NCI-H446 (cell line): ENCODE data around the gene MKLN1.
A peak's percentile ranks its signal among the peaks of the same experiment; 100 is the strongest.
"Not testable (repeated sequence)": the region's sequence is repeated elsewhere in the genome, so short reads cannot be mapped to it uniquely, and the experiment has no call there.

ENCODE experiments used
- DNase-seq, 2 experiments: peaks; one replicate each; lab custom pipeline; 2025; lab: John Stamatoyannopoulos, UW

MKLN1 gene

DNA sequence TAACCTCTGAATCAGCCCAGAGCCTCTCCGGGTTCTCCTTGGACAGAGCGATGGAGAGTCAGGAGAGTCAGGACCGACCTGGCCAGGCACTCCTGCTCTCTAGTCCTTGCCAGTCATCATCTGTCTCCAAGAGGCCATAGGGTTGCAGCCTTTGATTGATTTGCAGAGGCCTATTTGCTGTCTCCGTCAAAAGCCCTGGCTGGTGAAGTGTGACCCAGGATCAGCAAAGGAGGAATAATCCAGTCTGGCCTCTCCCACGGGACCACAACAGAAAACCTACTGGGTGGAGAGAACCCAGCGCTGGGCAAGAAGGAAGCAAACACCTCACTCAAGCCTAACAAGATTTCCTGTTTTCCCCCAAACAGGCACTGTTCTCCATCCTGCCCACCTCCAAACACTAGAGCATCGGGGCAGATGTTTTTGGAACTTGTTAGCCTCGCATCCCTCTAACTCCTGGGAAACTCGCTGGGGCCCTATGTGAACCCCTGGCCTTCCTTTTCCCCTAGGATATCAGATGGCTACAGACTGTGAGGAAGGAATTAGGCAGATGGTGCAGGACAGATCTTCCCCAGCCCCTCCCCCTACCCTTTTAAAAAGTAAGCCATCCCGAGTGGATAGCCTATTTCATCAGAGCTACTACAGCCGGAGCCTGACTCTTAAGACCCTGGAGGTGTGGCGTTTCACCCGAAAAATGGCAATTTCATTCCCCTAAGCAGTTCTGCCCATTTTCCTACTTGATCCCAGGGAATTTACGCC lies 174.4 kb downstream of the MKLN1 start:
- DNase-seq = no peak

DNA sequence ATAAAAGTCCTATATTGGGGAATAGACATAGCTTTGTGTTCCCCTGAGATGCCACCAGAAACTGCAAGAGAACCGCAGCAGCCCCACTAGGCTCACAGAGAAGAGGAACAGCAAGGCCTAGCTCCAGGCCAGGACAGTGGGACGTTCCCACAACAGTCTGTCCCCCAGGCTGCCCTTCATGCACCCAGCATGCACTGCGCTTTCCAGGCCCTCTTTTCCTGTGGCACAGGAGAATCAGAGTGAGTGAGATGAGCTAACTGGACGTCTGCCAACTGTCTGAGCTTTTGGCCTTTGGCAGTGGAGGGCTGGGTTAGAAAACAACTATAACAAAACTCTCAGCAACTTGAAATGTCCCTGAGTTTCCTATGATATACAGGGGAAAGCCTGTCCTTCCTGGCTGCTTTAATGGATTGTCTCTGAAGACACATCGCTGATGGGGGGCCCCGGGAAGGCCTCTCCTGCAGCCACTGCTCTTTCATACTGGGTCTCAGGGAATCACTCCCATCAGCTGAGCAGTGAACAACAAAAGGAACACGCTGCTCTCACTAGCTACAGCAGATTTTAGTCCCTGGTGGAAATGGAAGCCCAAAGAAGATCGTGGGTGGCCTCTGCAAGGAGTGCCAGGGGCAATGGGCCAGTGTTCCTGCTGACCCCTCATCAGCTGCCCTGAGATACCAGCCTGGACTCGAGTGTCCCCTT lies 175.3 kb downstream of the MKLN1 start:
- peak; percentile 12 to 58 for DNase-seq

DNA sequence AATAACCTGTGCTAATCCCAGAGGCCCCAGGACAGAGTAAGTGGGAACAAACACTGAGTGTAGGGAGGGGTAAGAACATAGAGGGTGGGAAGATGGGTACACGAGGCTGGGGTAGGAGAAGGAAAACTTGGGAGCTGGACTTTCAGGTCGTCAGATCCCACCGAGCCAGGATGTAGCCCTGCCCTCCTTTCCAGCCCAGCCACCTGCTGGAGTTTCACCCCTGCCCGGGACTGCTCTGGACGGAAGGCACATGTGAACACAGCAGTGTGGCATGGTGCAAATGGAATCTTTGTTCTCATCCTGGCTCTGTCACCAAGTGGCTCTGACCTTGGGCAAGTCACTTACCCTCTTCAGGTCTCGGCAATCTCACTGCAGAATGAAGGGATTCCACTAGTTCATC lies 176.0 kb downstream of the MKLN1 start:
- DNase-seq = no peak

DNA sequence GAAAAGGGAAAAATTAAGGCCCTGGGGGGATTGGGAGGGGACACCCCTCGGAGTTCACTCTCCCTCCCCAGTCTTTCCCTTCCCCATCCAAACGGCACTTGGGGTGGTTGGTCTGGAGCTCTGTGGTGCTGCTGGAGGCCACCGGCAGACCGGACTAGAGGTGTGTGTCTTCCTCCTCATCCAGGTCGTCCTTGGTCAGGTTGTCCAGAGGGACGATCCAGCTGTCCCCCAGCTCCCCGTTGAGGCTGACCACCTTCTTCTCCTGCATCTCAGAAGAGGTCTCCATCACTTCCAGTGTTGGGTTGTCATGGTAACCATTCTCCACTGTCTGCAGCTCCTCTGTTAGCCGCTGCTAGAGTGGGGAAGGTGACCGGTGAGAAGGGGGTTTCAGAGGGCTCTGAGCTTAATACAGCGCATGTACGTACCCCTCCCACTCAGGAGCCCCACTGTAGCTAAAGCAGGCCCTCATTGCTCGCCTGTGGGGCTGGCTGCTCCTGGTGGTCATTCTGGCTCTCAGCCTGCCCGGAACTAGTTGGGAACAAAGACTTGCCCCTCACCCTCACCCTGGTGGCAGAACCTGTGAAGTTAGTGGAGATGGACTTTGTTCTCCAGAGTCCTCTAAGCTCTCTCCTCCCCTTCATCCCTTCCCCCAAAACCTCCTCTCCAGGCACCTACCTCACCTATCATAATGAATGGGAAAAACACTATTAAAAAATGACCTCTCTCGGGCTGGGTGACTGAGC lies 176.7 kb downstream of the MKLN1 start:
- DNase-seq = no peak

DNA sequence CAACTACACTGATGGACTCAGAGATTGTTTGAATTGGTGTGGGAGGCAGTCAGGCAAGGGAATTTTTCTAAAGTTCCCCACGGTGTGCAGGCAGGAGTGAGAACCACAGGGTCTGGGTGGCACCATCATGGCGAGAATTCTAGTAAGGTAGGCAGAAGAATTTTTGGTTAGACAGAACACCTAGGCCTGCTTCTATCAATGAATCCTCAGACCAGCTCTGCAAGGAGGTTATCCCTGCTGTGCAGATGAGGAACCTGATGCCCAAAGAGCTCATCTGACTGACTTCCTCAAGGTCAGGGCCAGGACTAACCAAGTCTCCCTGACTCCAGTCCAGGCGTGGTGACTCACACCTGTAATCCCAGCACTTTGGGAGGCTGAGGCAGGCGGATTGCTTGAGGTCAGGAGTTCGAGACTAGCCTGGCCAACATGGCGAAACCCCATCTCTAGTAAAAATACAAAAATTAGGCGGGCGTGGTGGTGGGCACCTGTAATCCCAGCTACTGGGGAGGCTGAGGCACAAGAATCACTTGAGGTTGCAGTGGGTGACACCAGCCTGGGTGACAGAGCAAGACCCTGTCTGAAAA lies 177.5 kb downstream of the MKLN1 start:
- not testable (repeated sequence) for DNase-seq

DNA sequence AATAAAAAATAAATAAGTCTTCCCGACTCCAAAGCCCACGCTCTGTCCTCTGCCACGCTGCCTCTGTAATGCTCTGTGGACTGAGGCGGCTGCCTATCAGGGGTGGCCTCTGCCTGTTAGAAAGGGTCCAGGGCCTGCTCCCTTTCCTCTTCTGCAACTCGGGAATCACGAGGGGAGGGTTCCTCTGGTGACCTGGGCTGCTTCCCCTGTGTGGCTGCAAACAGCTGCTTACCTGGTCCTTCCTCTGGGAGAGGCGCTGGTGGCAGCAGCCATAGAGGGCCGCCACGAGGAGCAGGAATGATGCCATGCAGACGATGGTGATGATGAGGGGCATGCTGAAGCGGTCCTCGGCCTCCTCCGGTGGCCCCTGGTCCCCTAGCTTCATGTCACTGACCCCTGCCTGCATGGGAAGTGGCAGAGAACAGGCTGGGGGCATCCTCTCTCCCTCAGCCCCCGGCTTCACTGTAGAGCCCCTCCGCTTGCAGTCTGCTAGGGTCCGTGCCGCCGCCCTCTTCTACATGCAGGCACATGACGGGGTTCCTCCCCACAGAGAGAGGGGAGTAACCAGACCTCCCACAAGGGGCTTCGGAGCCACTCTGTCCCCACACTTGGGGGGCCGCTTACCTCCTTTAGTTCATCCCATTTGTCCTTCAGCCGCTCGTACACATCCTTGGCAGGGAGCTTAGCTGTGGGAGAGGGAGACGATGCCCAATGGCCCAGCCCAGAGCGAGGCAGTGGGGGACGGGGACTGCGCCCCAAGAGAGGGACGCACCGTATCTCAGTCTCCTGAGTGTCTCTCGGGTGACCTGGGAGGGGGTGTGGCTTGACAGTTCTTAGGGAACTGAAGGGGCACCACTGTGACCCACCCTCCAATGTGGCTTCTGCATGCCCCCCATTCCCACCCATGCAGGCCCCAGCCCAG lies 178.2 kb downstream of the MKLN1 start:
- DNase-seq = no peak

DNA sequence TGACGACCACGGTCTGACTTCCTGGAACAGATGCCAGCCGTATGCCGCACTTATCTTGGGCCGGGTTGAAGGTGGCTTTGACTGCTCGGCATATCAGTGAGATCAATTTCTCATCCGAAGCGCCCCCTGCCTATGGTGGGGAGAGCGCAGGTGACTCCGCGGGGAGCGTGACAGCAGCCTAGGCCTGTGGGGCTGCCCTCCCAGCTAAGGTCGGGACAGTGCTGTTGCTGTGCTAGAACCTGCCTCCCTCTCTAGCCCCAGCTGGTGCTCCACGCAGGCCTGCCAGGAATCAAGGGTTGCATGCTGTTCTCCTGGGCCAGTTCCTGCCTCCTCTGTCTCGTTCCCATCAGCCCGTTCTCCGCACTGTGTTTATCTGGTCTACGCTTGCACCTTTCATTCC lies 178.9 kb downstream of the MKLN1 start:
- DNase-seq = no peak

DNA sequence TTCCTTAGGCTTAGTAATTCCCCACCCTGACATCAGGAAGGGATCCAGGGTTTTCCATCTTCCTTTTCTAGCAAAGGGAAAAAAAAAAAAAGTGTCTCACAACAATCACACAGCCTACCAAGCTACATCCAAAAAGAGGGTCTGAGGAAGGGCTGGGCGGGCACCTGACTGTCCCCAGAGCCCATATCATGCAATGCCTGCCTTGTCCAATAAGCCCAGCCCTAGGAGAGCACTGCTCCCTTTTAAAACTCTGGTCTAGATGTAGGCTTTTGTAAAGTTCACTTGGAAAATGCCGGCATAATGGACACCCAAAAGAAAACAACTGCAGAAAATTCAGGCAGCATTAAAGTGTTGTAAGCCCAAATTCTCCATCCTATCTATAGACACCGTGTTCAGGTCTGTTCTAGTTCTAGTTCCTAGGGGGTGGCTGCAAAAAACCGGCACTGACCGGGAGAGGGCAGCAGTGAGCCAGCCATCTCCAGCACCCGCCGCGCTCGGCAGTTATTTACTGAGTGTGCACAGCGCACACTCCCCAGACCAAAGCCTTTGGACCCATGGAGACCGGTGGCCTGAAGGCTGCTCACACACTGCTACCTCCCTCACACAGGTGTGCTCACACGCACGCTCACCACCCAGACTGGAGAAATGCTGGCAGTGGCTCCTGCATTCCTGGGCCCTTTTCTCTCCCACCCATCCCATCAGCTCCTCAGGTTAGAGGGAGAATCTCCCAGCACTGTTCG lies 180.1 kb downstream of the MKLN1 start:
- peak in 1 of 2 experiments; percentile 69 for DNase-seq

DNA sequence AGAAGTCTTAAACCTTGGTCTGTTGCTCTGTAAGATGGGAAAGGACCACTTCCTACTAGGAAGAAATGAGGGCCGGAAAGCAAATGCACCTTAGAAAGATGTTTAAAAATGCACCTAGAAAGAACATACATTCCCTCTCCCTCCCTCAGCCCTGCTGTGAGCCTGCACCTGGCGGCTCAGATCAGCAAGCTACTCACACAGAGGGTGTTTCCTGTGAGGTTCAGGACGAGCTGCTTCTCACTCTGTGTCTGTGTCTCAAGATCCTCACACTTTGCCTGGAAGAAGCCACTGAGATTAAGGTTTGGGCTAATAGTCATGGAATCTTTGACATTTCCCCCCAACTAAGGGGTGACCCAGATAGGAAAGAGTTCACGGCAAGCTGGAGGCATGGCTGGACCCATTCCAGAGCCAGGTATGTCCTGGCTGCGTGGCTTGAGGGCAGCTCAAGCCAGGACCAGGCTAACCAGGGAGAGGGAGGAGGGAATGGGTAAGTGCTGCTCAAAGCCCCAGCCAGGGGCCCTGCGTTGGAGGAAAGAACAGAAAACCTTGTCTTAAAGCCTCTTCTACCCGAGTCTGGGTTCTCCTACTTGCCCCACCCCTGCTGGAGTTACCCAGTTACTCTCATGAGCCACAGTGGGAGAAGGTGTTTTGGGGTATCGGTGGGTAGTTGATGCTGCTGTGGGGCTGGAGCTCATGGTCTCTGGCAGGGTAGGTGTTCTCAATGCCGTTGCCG lies 181.2 kb downstream of the MKLN1 start:
- no peak for DNase-seq

DNA sequence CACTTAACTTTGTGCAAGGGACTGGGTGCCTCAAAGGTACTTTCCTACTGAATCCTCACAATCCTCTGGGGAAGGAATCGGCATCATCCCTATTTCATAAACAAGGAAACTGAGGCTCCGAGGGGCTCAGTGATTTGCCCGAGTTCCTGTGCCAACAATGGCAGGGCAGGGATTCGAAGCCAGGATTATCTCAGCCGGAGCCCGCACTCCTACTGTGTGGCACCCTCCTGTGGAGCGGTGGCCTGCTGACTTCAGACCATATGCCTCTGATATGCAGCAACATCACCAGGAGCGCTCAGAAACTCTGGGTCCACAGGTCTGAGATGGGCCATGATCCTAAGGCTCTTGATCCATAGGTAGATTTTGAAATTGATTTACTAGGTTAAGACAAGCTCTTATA lies 182.1 kb downstream of the MKLN1 start:
- no peak for DNase-seq

DNA sequence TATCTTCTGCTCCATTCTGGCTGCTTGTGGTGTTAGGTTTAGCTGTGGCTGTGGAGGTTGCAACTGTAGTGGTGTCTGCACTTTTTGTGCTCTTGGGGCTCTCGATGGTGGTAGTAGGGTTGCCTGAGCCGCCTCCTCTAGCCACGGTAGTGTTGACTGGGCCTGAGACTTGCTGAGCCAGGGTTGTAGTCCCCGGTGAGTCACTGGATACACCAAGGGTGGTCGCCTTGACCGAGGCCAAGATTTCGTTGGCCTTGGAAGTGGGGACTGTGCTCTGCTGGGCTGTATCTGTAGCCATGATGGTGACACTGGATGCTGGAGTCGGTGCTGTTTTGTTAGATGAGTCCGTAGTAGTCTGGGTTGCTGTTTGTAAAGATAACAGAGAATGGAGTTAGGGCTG lies 183.4 kb downstream of the MKLN1 start:
- no peak for DNase-seq

DNA sequence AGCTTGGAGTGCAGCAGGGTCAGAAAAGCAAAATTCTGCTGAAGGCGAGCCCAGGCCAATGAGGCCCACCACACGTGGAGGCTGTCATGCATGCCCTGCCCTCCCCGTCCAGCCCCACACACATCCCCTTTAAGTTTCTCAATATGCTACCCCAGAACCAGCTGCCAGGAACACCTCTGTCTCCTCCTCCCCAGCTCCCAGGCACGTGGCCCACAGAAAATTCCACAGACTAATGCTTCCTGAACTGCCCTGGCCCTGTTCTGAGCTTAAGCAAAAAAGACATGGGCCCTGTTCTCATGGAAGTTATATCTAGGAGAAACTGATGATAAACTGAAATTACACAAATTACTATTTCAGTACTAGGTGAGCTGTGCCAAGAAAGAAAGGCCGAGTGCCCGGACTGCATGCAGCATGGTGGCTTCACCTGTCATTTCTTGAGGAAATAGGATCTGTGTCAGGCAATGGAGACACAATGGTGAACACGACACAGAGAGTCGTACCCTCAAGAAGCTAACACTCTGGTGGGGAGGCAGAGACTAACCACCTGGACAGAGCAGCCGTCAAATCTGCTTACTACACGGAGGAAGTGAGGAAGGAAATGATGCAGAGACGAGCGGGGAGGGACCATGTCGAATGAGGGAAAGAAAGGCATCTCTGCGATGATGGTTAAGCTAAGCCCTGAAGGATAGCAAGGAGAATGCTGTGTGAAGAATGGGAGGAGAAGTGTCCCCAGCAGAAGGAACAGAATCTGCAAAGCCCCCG lies 184.3 kb downstream of the MKLN1 start:
- DNase-seq = no peak

DNA sequence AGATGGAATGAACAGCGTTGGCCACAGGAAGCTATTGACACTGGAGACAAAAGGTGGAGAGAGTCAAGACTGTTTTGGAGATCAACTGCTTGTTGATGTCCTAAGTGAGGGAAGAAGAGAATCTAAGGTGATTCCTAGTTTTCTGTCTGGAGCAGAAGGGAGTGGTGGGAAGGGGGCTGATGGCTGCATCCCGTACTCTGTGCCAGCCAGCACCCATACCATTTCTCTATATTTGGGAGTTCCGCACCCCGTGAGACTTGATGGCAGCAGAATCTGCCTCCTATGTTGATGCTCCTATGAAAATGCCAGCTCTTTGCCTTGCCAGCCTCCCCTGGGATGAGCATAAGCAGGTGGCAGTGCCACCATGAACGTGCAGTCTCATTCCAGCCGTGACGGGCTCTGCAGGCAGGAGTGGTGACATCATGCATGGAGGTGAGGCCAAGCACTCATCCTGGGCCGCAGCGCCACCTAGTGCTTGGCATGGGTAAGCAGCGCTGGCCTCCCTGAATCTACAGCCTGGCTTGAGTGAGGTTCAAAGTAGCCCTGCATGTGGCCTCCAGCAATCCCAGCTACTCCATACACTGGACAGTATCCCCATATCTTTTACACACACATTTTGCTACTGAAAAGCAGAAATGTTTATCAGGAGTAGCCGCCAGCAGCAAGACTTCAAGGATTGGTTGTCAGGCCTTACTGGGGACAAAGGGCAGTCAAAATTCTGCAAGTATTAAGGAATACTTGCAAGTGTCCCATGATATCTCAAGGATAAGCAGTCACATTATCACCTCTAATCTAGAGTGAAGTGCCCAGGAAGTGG lies 185.8 kb downstream of the MKLN1 start:
- DNase-seq = peak; percentile 53 to 73

DNA sequence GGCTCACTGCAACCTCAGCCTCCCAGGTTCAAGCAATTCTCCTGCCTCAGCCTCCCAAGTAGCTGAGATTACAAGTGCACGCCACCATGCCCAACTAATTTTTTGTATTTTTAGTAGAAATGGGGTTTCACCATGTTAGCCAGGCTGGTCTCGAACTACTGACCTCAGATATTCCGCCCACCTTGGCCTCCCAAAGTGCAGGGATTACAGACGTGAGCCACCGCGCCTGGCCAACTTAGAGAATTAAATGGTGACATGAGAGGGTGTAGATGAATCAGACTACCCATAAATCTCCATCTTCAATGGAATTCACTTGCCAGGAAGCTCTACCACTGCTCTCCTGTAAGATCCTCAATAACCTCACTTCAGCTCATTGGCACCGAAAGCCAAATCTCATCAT lies 187.8 kb downstream of the MKLN1 start:
- not testable (repeated sequence) for DNase-seq

DNA sequence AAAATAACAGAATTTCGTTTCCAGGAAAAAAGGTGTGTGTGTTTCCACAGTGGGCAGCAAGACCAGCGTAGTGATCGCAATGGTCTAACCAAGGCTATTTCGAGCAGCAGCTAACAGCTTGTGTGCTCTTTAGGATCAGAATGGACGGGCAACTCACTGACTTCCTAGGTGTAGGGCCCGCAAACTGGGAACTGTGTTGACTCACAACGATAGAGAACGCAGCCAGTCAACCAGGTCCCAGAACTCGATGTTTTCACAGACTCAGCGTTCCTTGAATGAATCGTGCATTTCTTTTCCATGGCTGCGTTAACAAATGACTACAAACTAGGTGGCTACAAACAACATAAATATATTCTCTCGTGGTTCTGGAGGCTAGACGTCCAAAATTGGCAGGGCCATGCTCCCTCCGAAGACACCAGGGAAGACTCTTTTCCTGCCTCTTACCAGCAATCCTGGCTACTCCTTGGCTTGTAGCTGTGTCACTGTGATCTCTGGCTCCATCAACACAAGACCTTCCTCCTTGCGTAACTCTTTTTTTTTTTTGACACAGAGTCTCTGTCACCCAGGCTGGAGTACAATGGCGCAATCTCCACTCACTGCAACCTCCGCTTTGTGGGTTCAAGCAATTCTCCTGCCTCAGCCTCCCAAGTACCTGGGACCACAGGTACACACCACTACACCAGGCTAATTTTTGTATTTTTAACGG lies 189.7 kb downstream of the MKLN1 start:
- no peak for DNase-seq

DNA sequence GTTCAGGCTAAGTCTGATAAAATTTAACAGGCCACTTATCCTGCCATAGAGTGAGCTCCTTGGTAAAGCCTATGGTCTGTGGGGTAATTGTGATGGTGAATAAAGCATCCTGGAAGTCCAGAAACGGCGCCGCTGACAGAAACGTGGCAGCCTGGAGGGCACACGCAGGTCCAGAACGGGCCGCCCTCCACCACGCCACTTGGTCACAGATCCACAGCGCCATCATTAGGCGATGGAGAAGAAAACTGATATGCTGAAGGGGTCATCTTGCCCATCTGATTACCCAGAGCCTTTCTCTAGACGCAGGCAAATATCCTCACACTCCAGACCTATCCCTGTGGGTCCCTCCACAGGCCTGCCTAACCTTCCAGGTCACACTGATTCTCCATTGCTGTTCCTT lies 190.9 kb downstream of the MKLN1 start:
- no peak for DNase-seq

DNA sequence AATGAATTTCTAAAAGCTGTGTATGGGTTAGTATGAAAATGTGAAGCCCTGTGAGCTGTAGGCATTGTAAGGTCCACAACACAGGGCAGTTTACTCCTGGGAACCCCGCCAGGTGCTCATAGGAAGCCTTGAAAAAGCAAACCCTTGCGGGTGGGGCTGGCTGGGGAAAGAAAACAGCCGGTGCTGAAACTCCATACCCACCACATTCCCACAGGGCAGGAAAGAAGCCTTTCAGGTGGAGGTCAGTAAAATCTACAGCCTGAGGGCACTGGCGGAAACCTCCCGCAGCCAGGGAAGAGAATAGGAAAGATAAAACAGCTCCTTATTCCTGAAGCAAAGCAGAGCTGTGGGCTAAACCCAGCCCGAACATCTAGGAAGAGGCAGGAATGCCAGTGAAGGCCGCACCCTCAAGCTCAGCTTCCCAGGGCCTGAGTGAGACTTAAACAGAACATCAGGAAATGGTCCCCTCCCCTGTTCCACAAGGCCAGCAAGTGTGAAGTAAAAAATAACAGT lies 194.0 kb downstream of the MKLN1 start:
- DNase-seq = no peak
